Measurements from ENCODE around the gene PDK2. TPM values are rescaled to one million over a fixed set of nuclear protein-coding genes. Genes with fewer than 3 reads are reported as not detected.

Gene PDK2
- total and polyA plus RNA-seq, 9 of the 15 experiments (the other 6 are each of a cell fraction or from before 2014, with no cell fraction given) = 0.03 to 2.5 (median 1.4) TPM

DNA sequence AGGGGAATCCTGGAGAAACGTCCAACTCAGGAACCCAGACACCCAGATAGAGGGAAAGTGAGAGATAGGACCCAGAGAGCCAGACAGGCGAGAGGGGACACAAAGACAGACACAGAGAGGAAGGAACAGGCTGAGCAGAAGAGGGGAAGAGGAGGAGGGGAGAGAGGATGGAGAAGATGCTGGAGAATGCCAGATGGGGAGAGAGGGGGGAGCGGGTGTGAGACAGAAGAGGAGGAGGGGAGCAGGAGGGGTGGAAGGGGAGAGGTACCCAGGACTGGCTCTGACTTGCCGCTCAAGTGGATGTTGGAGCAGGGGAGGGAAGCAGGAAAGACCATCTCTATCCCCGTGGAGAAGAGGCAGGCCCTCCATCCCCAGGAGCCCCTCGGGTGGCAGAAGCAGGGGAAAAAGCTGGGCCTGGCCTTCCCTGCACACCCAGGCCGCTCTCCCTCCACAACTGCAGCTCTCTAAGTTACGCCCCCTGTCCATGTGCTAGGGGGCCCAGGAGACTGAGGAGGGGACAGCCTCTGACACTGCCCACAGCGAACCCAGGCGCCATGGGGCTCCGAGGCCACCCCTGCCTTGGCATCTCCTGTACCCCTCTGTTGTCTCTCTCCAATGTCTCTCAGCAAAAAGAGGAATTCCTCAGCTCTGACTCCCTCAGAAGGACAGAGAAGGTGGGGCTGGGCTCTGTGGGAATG lies 50.5 kb downstream of the PDK2 start:
- Histone ChIP-seq H3K4me2 (ENCODE audit: insufficient read depth, low read length) (no peak overlapping the region), H3K4me3 (no peak overlapping the region), H4K20me1 (replicated peaks; ENCODE audit: control insufficient read depth, insufficient read depth, low read length) (peaks cover 14% of the 10 kb centered on the region), H3K9me3 (replicated peaks; ENCODE audit: control insufficient read depth, insufficient read depth, low read depth, low read length) (no peaks in the 10 kb centered on the region), H3K79me2 (ENCODE audit: control insufficient read depth, insufficient read depth, low read length) (peaks cover 83% of the 10 kb centered on the region), H3K9me1 (ENCODE audit: control insufficient read depth, insufficient read depth, low read length) (peaks cover 14% of the 10 kb centered on the region), H2AFZ (ENCODE audit: low read depth, low read length) (no peak overlapping the region), H3K27me3 (ENCODE audit: control insufficient read depth in 2 of 2, insufficient read depth in 2 of 2, low read length in 2 of 2) (no peaks in the 10 kb centered on the region), H3K36me3 (ENCODE audit: control insufficient read depth, insufficient read depth, low read length) (peaks cover 73% of the 10 kb centered on the region), H3K27ac (ENCODE audit: extremely low read depth, low read depth, low read length) (no peak overlapping the region), H3K4me1 (replicated peaks in 1 of 2; ENCODE audit: control insufficient read depth in 2 of 2, insufficient read depth in 2 of 2, low read length in 2 of 2) (peaks cover 20 to 65% of the 10 kb centered on the region in 2 experiments; a peak in 4 of 5 replicates), H3K9ac (ENCODE audit: insufficient read depth in 1 of 2, low read depth in 2 of 2, low read length in 2 of 2) (peak overlapping the region in 1 of 2 experiments; percentile 97; a peak in 2 of 4 replicates)
- no TSS peak for BruUV-seq (replicated peaks)
- ChIA-PET POLR2A (interaction anchor here (0.7 to 2.0 kb wide), 3 partner anchors 9 to 129 kb away, joined by 3 to 6 read pairs (median 5); no protein-coding TSS in a partner anchor), CTCF (ENCODE audit: low intra/inter-chr PET ratio) (no interaction called here)
- 68% methylated on average over 5 of the region's 11 CpGs for WGBS (ENCODE audit: insufficient coverage, low coverage, missing lambda C conversion rate)
- in situ Hi-C loops (cut with MboI) (no loop called here), intact Hi-C loops (cut with micrococcal nuclease) (no loop called here)
- ATAC-seq (no peak), FAIRE-seq (no peak), DNase-seq (ENCODE audit: extremely low read depth in 1 of 4, low spot score in 3 of 4) (no peak)
- TF ChIP-seq NCOA1 (IDR thresholded peaks at IDR 0.05; ENCODE audit: low read depth) (no peak), ZNF609 (CRISPR knock-in tag; IDR thresholded peaks at IDR 0.05; ENCODE audit: borderline replicate concordance) (no peak), SREBF1 (IDR thresholded peaks at IDR 0.05; ENCODE audit: borderline replicate concordance, low read depth, low read length) (no peak), NFE2 (IDR thresholded peaks at IDR 0.05; ENCODE audit: low read depth) (no peak), ZNF277 (CRISPR knock-in tag; IDR thresholded peaks at IDR 0.05; ENCODE audit: borderline replicate concordance) (no peak), MCM5 (IDR thresholded peaks at IDR 0.05; ENCODE audit: low read depth) (no peak), ZC3H11A (IDR thresholded peaks at IDR 0.05; ENCODE audit: low read depth, low read length) (no peak), RBFOX2 (IDR thresholded peaks at IDR 0.05; ENCODE audit: low read depth, low read length) (0 out of 2 replicates have a peak, but pooled peaks have one; percentile 10), BRCA1 (IDR thresholded peaks at IDR 0.05) (no peak), BRCA1 (CRISPR knock-in tag; IDR thresholded peaks at IDR 0.05) (no peak), RBBP5 (IDR thresholded peaks at IDR 0.05; ENCODE audit: borderline replicate concordance, insufficient read depth, low read length, poor library complexity, severe bottlenecking) (peak; percentile 11), SRSF1 (IDR thresholded peaks at IDR 0.05; ENCODE audit: low read depth, low read length) (no peak), YY1 (IDR thresholded peaks at IDR 0.05; ENCODE audit: borderline replicate concordance in 1 of 3, control insufficient read depth in 1 of 3, extremely low read depth in 1 of 3, insufficient read depth in 3 of 3, insufficient read length in 1 of 3, insufficient replicate concordance in 2 of 3, low read depth in 1 of 3, low read length in 2 of 3) (no peak), ZNF197 (CRISPR knock-in tag; IDR thresholded peaks at IDR 0.05; ENCODE audit: low read depth) (no peak), ZNF274 (IDR thresholded peaks at IDR 0.05; ENCODE audit: borderline replicate concordance, low read depth, low read length) (no peak), ZNF184 (CRISPR knock-in tag; IDR thresholded peaks at IDR 0.05) (no peak)

Data from K562 (cell line).